Ovary (tissue), 3 donors: ENCODE results near the gene PHB1.

Experiments
- CTCF ChIP-seq, 3 donors: fragments of 450-650 bp in 2 of 3; fragments of 200-600 bp in 1 of 3; IDR thresholded peaks; one replicate each; pipeline versions ENCODE4 v1.5.1 to v1.8.0; 2016 to 2022; ENCODE audit warnings: antibody characterized with exemption in 3 of 3, mild to moderate bottlenecking in 1 of 3
- EP300 ChIP-seq: sonication (generic); formaldehyde crosslinking; IDR thresholded peaks from one replicate; pipeline ENCODE4 v1.6.1; 2017; ENCODE audit warnings: antibody characterized with exemption
- POLR2A ChIP-seq: fragments of 450-650 bp; IDR thresholded peaks from one replicate; pipeline ENCODE4 v1.6.1; 2017; ENCODE audit warnings: antibody characterized with exemption, mild to moderate bottlenecking, moderate library complexity
- donor health status: DM: no; HTN: no; CAD: no.

- no peak for TF ChIP-seq CTCF (IDR thresholded peaks at IDR 0.05)
- no peak for TF ChIP-seq POLR2A
- no peak for TF ChIP-seq EP300
Measured at GRCh38 chr17:49459401-49459984, 44.8 kb upstream of the PHB1 start.
